Activated T-cell treated with anti-CD3 and anti-CD28 coated beads, Interleukin-2, amount 50 U/mL, for 24 hours (primary cell): Measurements from ENCODE around the gene RNPS1.
"Not testable (repeated sequence)": the region's sequence is repeated elsewhere in the genome, so short reads cannot be mapped to it uniquely, and the experiment has no call there.

Experiments used
- DNase-seq: peaks from one replicate; pipeline ENCODE4 v3.0.0-alpha.2; 2020
- H3K27ac Mint-ChIP-seq: 2 replicates; pipeline ENCODE4 v1.8.0; 2020; ENCODE audit warnings: mild to moderate bottlenecking, mixed read lengths
- H3K27me3 Mint-ChIP-seq: 2 replicates; pipeline ENCODE4 v1.8.0; 2020; ENCODE audit warnings: mixed read lengths
- H3K36me3 Mint-ChIP-seq: 2 replicates; pipeline ENCODE4 v1.8.0; 2020; ENCODE audit warnings: low read depth, mixed read lengths
- H3K4me1 Mint-ChIP-seq: 2 replicates; pipeline ENCODE4 v1.8.0; 2020; ENCODE audit warnings: low read depth, mixed read lengths
- H3K4me3 Mint-ChIP-seq: 2 replicates; pipeline ENCODE4 v1.8.0; 2020; ENCODE audit warnings: mild to moderate bottlenecking, moderate library complexity, mixed read lengths
- H3K9me3 Mint-ChIP-seq: 2 replicates; pipeline ENCODE4 v1.8.0; 2020; ENCODE audit warnings: mixed read lengths

Gene RNPS1

DNA sequence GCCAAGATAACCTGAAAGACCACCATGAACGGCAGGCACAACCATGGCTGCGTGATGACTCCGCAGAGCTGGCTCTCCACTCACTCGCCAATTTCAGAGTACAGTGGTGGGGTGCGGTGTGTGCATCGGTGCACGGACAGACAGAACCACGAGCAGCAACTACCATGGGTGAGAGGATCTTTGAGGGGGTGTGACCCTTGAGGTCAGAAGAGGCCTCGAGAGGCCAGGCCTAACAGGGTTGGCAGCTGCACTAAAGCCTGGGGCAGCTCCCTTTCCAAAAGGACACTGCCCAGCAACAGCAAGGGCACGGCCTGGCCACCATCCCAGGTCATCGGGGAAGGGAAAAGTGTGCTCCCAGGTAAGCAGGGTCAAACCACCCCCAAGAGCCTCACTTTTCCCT, 14.6 kb downstream of the RNPS1 start:
- DNase-seq: no peak
- Mint-ChIP-seq H3K4me3 (no peak overlapping the region), H3K4me1 (peaks cover 20% of the 10 kb centered on the region), H3K36me3 (peaks cover 83% of the 10 kb centered on the region), H3K9me3 (no peaks in the 10 kb centered on the region), H3K27ac (peak overlapping the region; percentile 59), H3K27me3 (no peaks in the 10 kb centered on the region)

DNA sequence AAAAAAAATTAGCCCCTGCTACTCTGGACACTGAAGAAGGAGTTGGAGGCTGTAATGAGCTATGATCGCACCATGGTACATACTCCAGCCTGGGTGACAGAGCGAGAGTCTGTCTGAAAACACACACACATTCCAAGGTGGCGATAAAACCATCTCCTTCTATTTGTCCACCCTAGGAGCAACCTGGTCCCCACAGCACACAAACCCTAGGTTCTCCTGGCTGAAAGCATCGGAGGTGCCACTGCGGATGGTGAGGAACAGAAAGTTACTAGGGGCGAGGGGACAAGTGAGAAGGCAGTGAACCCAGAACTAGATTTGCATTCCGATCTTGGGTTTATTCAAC, 15.1 kb downstream of the RNPS1 start:
- H3K36me3 Mint-ChIP-seq: peaks cover 80% of the 10 kb centered on the region
- H3K9me3 Mint-ChIP-seq: no peaks in the 10 kb centered on the region
- no peak for DNase-seq
- no peak overlapping the region for H3K4me3 Mint-ChIP-seq
- peaks cover 20% of the 10 kb centered on the region for H3K4me1 Mint-ChIP-seq
- peak overlapping the region; percentile 59 for H3K27ac Mint-ChIP-seq
- no peaks in the 10 kb centered on the region for H3K27me3 Mint-ChIP-seq

DNA sequence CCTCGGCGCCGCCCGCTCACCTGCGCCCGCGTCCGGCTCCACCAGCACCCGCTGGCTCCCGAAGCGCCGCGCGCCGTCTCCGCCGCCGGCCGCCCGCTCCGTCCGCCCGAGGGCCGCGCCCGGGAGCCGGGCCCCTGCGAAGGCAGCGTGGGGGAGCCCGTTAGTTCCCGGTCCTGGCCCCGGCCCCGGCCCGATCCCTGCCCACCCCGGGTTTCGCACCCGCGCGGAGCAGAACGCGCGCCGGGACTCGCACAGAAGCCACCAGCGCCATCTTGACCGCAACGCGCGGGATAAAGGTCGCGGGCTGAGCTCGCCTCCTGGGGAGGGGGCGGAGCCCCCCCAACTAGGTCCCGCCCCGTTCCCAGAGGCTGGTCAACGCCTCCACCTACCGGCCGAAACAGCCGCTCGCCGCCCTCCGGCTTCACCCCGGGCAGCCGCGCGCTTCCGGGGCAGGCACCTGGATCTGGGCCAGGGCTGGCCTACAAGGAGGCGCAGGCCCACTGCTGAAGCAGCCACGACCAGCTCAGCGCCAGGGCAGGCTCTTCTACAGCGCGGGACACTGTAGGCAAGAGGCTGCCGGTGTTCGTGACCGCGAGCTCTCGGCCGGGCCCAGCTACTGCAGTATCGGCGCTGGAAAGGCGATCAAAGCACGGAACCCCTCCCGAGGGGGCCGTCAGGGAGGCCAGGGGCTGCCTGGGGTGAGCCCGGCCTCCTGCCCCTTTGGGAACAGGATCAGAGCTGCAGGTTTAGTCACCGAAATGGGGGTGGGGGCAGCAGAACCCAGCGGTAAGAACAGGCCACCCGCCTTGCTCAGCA, 16.4 kb downstream of the RNPS1 start, which contains the start of gene ECI1:
Gene ECI1 (minus strand): TSS at position 292 of the 816 bp plus-strand sequence. CDS start 21 bp downstream, at position 271.
- peak; percentile 88 for DNase-seq
- Mint-ChIP-seq H3K4me1 (peaks cover 20% of the 10 kb centered on the region), H3K27me3 (no peaks in the 10 kb centered on the region), H3K36me3 (peaks cover 75% of the 10 kb centered on the region), H3K27ac (peak within 1 kb of the TSS; percentile 93), H3K4me3 (peak within 1 kb of the TSS; percentile 88), H3K9me3 (no peaks in the 10 kb centered on the region)

DNA sequence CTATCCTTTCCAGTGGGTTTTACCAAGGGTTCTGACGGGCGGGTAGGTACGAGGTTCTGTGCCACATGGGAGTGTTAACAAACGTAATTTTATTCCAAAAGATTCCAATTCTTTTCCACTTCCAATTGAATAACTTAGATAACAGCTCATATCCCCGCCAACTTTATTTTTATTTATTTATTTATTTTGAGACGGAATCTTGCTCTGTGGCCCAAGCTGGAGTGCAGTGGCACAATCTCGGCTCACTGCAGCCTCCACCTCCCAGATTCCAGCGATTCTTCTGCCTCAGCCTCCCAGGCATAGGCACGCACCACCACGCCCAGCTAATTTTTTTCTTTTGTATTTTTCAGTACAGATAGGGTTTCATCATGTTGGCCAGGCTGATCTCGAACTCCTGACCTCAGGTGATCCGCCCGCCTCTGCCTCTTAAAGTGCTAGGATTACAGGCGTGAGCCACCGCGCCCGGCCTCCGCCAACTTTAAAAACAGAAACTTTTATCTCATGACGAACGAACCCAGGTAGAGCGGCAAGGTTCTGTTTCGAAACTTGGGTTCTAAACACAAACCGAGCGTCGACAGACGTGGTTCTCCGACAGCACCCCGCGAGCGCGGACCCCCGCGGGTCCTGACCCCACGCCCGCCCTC, 17.2 kb downstream of the RNPS1 start:
- Mint-ChIP-seq H3K36me3 (peaks cover 75% of the 10 kb centered on the region), H3K27me3 (no peaks in the 10 kb centered on the region), H3K4me3 (peak overlapping the region; percentile 88), H3K9me3 (no peaks in the 10 kb centered on the region), H3K4me1 (peaks cover 20% of the 10 kb centered on the region), H3K27ac (peak overlapping the region; percentile 93)
- DNase-seq: peak; percentile 69

DNA sequence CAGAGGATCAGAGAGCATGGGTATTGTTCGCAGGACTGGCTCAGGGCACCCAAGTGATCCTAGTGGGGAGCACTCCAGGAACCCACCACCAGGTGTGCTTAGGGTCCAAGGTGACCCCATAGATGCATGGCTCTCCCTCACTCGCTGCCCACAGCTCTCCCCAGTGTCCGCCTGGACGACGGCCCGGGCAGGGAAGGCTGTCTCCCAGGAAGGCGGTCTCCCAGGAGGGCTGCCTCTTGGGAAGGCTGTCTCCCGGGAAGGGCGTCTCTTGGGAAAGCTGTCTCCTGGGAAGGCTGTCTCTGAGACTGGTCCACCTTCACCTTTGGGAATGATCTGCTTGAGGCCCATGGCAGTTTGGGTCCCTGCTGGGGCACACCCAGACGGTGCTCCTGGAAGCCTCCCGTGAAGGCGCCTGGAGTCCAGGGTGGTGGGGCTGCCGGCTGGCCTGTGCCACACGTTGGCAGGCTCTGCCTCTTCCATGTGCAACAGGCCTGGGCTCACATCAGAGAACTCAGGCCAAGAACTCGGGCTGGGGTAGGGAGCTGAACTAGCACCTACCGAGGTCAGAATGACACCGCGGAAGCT, 21.5 kb downstream of the RNPS1 start:
- H3K4me3 Mint-ChIP-seq: no peak overlapping the region
- H3K27me3 Mint-ChIP-seq: no peaks in the 10 kb centered on the region
- peaks cover 77% of the 10 kb centered on the region for H3K36me3 Mint-ChIP-seq
- H3K27ac Mint-ChIP-seq: no peak overlapping the region
- no peak for DNase-seq
- no peaks in the 10 kb centered on the region for H3K9me3 Mint-ChIP-seq
- peaks cover 8% of the 10 kb centered on the region for H3K4me1 Mint-ChIP-seq

DNA sequence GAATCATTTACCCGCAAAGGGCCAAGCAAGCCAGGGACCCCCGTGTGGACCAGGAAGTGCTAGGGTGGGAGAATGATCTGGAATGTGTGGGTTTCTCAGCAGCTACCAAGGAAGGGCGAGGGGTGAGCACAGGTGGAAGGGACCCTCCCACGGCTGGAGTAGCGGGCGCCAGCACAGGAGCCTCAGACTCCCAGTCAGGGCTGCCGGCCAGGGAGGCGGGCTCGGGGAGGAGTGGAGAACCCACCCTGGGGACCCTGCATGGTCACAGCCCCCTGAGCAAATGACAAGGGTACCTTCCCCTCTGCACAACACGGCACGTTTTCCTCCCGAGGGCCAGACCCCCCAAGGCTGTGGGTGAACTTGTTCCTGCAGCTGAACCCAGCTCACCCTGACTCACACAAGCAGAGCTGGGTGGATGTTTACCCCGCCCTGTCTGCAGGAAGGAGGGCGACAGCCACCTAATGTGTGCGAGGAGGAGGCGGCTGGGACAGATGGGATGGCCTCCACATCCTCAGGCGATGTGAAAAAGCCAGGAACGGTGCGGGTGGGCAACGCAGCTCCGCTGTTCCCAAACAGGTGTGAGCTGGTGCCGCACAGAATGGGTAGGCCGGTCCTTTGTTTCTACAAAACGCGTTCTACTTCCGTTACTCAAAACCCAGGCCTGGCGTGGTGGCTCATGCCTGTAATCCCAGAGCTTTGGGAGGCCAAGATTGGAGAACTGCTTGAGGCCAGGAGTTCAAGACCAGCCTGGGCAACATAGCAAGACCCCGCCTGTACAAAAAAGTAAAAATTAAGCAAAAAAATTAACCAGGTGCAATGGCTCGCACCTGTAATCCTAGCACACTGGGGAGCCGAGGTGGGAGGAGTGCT, 22.8 kb downstream of the RNPS1 start:
- Mint-ChIP-seq H3K36me3 (peaks cover 71% of the 10 kb centered on the region), H3K4me1 (peaks cover 3% of the 10 kb centered on the region), H3K9me3 (no peaks in the 10 kb centered on the region), H3K4me3 (no peak overlapping the region), H3K27me3 (no peaks in the 10 kb centered on the region), H3K27ac (no peak overlapping the region)
- DNase-seq: no peak

DNA sequence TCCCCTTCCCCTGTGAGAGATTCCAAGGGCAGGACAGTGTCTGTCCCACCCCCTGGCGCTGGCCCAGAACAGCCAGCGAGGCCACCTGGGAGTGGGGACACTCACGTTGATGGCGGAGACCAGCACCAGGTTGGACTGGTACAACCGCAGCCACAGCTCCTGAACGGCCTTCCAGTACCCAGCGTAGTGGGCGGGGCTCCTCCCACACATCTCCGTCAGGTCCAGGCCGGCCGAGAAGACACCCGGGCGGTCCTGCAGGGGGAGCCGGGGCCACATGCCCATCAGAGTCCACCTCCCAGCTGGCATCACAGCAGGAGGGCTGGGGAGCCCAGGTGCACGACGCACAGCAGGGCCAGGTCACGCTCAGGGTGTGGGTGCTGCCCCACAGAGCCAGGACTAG, 23.6 kb downstream of the RNPS1 start:
- DNase-seq: no peak
- no peak overlapping the region for H3K27ac Mint-ChIP-seq
- peaks cover 74% of the 10 kb centered on the region for H3K36me3 Mint-ChIP-seq
- no peak overlapping the region for H3K4me3 Mint-ChIP-seq
- H3K27me3 Mint-ChIP-seq: no peaks in the 10 kb centered on the region
- peaks cover 2% of the 10 kb centered on the region for H3K4me1 Mint-ChIP-seq
- no peaks in the 10 kb centered on the region for H3K9me3 Mint-ChIP-seq

DNA sequence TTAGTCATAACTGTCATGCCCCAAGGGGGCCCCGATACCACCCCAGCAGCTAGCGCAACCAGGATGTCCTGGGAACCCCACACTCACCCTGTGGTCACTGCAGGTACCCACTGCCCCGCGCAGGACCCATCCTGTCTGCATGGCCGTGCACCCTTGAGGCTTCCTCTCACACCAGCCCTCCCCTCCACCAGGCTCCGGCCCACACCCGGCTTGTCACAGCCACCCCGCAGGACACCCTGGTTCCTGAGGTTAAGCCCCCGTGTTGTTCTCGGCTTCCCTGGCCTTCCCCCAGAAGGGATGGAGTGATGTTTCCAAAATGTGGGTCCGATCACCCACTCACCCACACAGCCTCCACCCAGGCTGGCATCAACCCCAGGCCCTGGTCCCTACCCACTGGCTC, 24.1 kb downstream of the RNPS1 start:
- Mint-ChIP-seq H3K4me3 (no peak overlapping the region), H3K27me3 (no peaks in the 10 kb centered on the region), H3K9me3 (no peaks in the 10 kb centered on the region), H3K36me3 (peaks cover 75% of the 10 kb centered on the region), H3K27ac (no peak overlapping the region), H3K4me1 (peaks cover 2% of the 10 kb centered on the region)
- no peak for DNase-seq

DNA sequence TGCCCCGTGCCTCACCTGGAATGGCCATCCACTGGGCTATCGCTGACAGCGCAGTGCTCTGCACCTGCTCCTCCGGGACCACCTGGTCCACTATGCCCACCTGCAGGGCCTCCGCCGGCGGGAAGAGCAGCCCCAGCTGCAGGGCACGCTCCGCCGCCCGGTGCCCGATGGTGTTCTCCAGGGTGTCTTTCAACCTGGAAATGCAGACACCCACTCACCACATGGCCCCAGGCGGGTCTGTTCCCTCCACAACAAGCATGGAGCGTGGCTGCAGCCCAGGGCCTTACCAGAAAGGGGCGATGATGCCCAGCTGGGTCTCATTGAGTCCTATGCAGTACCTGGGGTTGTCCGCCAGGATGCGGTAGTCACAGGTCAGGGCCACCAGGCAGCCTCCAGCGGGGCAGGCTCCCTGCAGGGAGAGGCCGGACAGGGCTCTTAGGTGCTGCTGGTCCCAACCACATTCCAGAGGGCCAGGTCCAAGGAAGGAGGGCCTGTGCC, 24.8 kb downstream of the RNPS1 start:
- H3K4me3 Mint-ChIP-seq: no peak overlapping the region
- DNase-seq: no peak
- no peaks in the 10 kb centered on the region for H3K27me3 Mint-ChIP-seq
- peaks cover 69% of the 10 kb centered on the region for H3K36me3 Mint-ChIP-seq
- H3K27ac Mint-ChIP-seq: no peak overlapping the region
- H3K9me3 Mint-ChIP-seq: no peaks in the 10 kb centered on the region
- no peaks in the 10 kb centered on the region for H3K4me1 Mint-ChIP-seq

DNA sequence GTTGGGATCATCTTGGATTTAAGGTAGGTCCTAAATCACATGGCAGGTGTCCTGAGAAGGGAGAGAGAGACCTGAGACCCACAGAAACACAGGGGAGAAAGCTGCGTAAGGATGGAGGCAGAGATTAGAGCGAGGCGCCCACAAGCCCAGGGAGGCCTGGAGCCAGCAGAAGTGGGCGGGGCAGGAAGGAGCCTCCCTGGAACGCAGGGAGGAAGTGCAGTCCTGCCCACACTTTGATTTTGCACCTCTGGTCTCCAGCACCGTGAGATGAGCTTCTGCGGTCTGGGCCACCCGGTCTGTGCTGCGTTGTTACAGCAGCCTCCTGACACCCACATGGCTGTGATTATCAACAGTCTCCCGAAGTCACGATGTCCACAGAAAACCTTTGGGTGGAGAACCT, 25.3 kb downstream of the RNPS1 start:
- DNase-seq: no peak
- Mint-ChIP-seq H3K4me3 (no peak overlapping the region), H3K36me3 (peaks cover 65% of the 10 kb centered on the region), H3K9me3 (no peaks in the 10 kb centered on the region), H3K27ac (peak overlapping the region; percentile 17), H3K4me1 (no peaks in the 10 kb centered on the region), H3K27me3 (no peaks in the 10 kb centered on the region)

DNA sequence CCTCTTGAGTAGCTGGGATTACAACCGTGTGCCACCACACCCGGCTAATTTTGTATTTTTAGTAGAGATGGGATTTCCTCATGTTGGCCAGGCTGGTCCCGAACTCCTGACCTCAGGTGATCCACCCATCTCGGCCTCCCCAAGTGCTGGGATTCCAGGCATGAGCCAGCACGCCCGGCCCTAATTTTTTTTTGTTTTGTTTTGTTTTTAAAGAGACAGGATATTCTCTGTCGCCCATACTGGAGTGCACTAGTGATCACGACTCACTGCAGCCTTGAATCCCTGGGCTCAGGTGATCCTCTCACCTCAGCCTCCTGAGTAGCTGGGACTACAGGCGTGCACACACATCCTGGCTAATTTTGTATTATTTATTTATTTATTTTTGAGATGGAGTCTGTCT, 27.6 kb downstream of the RNPS1 start:
- DNase-seq, H3K4me3 Mint-ChIP-seq, H3K27me3 Mint-ChIP-seq, H3K4me1 Mint-ChIP-seq, H3K27ac Mint-ChIP-seq, H3K9me3 Mint-ChIP-seq: not testable (repeated sequence)
- H3K36me3 Mint-ChIP-seq: peaks cover 55% of the 10 kb centered on the region

DNA sequence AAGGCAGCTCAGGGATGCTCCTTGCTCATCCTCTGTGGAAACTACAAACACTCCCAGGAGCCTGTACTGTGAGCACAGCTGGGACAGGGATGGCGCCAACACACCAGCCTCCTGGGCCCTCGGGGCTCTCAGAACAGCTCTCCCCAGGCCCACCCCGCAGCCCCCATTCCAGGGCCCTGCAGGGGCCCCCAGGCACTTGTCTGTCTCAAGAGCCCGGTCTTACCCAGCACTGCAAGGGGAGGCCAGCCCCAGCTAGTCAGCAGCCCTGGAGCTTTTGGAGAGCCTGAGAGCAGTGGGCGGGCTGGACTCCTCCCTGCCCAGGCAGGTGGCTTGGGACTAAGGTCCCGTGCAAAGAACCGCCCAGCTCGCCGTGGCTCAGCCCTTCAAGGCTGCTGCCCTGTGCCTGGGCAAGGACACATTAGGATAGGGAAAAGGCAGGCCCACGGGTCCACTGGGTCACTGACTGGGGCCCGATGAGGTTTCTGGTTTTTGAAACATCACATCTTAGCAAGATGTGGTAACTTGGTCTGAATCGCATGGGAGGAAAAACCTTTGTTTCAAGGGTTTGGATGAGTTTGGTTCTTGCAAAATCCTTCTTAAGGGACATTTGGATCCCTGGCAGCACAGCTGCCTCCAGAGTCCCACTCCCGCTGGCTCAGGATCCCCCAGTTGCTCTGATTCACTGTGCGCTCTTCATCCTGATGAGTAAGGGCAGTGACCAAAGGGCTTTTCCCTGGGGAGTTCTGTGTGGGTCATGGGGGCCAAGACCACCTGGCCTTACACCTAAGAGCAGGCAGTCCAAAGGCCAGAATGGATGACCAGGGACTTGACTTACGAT, 28.9 kb downstream of the RNPS1 start:
- peaks cover 3% of the 10 kb centered on the region for H3K4me1 Mint-ChIP-seq
- no peak overlapping the region for H3K4me3 Mint-ChIP-seq
- DNase-seq: no peak
- peak overlapping the region; percentile 67 for H3K27ac Mint-ChIP-seq
- H3K9me3 Mint-ChIP-seq: no peaks in the 10 kb centered on the region
- H3K36me3 Mint-ChIP-seq: peaks cover 55% of the 10 kb centered on the region
- H3K27me3 Mint-ChIP-seq: peaks cover 3% of the 10 kb centered on the region

DNA sequence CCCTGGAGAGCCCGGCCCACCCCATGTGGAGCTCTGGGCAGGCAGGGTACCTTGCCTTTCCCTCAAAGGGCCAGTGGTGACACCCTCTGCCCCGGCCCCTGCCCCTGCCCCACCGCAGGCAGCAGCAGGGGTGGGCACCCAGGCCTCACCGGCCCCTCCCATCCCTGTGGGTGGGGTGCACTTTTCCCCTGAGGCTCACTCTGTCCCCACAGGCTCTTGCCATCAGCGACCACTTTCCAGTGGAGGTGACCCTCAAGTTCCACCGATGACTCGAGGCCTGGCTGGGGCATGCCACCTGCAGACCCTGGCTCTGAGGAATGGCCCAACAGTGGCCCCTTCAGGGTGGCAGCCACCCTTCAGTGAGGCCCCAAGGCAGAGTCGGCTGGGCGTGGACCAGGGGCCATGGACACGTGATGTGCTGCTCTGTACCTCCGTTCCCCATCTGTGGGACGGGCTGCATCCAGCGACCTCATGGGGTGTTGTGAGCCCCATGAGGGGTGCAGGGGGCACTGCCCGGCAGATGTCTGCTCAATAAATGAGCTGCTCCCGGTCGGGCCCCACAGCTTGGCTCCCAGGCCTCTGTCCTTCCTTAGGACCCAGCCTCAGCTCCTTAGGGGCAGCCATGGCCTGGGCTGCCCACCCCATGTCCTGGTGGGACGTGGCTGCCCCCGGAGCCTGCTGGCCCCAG, 29.6 kb downstream of the RNPS1 start:
- H3K4me3 Mint-ChIP-seq: no peak overlapping the region
- H3K9me3 Mint-ChIP-seq: no peaks in the 10 kb centered on the region
- peaks cover 3% of the 10 kb centered on the region for H3K4me1 Mint-ChIP-seq
- DNase-seq: no peak
- peaks cover 3% of the 10 kb centered on the region for H3K27me3 Mint-ChIP-seq
- peaks cover 52% of the 10 kb centered on the region for H3K36me3 Mint-ChIP-seq
- H3K27ac Mint-ChIP-seq: no peak overlapping the region
